Lung (tissue), 12 donors: ENCODE measurements around the gene GSTO2. TPM values are rescaled to one million over a fixed set of nuclear protein-coding genes. Genes with fewer than 3 reads are reported as not detected.
"Not testable (repeated sequence)": the region's sequence is repeated elsewhere in the genome, so short reads cannot be mapped to it uniquely, and the experiment has no call there.

Experiments
- ATAC-seq: fragments of 200-7000 bp; cut with Tn5 transposase; one replicate; pipeline ENCODE4 v1.9.1; 2020; ENCODE audit warnings: moderate number of reproducible peaks; ENCODE audit not compliant: insufficient read depth, low FRiP score
- DNase-seq, 3 donors: peaks; one replicate each; pipeline ENCODE4 v3.0.0-alpha.2; 2013 to 2017
- H3K27ac ChIP-seq, 2 donors: one replicate each; pipeline ENCODE4 v1.5.1; 2013; ENCODE audit warnings: mild to moderate bottlenecking in 2 of 2, moderate library complexity in 2 of 2, control low read depth in 1 of 2, inconsistent platforms in 1 of 2, low read depth in 1 of 2, low read length in 1 of 2
- H3K27me3 ChIP-seq, 3 donors: one replicate each; pipeline ENCODE4 v1.5.1; 2013; ENCODE audit warnings: low read length in 2 of 3; ENCODE audit not compliant: control insufficient read depth in 3 of 3, insufficient read depth in 3 of 3
- H3K36me3 ChIP-seq, 4 donors: one replicate each; pipeline ENCODE4 v1.5.1; 2013; ENCODE audit warnings: low read length in 4 of 4, mild to moderate bottlenecking in 1 of 4, moderate library complexity in 1 of 4; ENCODE audit not compliant: control insufficient read depth in 4 of 4, insufficient read depth in 4 of 4
- H3K4me1 ChIP-seq, 5 donors: one replicate each; pipeline ENCODE4 v1.5.1; 2013; ENCODE audit warnings: low read length in 5 of 5, mild to moderate bottlenecking in 2 of 5, moderate library complexity in 1 of 5; ENCODE audit not compliant: control insufficient read depth in 5 of 5, insufficient read depth in 5 of 5
- H3K4me3 ChIP-seq: one replicate; pipeline ENCODE4 v1.5.1; 2013; ENCODE audit warnings: mild to moderate bottlenecking, control low read depth, moderate library complexity
- H3K9ac ChIP-seq, 2 donors: one replicate each; pipeline ENCODE4 v1.5.1; 2013; ENCODE audit warnings: low read length in 2 of 2, control low read depth in 1 of 2; ENCODE audit not compliant: insufficient read depth in 1 of 2
- H3K9me3 ChIP-seq, 4 donors: one replicate each; pipeline ENCODE4 v1.5.1; 2013; ENCODE audit warnings: low read length in 3 of 4, mild to moderate bottlenecking in 1 of 4, moderate library complexity in 1 of 4; ENCODE audit not compliant: control insufficient read depth in 4 of 4, insufficient read depth in 3 of 4
- WGBS, 2 donors: extraction: QIAGEN DNeasy Blood & Tissue Kit; methylation state at CpG; one replicate each; pipeline ENCODE4 v1.1.7; 2013; 5-methylcytosine and 5-hydroxymethylcytosine counted together
- polyA plus RNA-seq, 2 donors: library from polyadenylated mRNA; stranded (reverse); fragments of 200-250 nt; gene quantifications; one replicate each; pipeline ENCODE4 v1.2.1, GENCODE V29; 2013
- total RNA-seq, 2 donors: library from RNA; depleted of rRNA in 1 of 2; stranded (reverse); fragments of >200 nt in 1 of 2; gene quantifications; one replicate each; pipeline ENCODE4 v1.2.1, GENCODE V29; 2014 to 2021
- TF ChIP-seq, protein P1 (sequence below): IDR thresholded peaks from 2 replicates; pipeline ENCODE4 v1.5.1; 2012; ENCODE audit warnings: mild to moderate bottlenecking; ENCODE audit errors: control extremely low read depth, extremely low read depth
- donor health status: control.
- donor health status: control.
- donor health status: Bipolar disorder and iron deficiency.
- donor health status: healthy.
- donor health status: DM: yes; HTN: yes; CAD: no.

GSTO2 gene
- total and polyA plus RNA-seq, 4 donors, result 6.6 to 25.9 (median 12.1) TPM

DNA sequence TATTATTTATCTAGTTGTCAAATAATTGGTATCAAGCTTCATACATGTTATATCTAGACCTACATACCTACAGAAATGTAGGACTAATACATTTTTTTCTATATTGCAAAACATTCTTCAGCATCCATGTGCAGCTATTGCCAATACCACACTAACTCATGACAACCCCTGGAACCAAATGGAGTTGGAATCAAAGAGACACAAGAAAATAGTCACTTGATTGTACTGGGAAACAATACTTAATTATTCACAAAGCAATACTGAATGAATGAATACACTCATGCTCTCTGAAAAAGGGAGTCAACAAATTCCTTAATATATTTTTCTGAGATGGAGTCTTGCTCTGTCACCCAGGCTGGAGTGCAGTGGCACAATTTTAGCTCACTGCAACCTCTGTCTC lies 26.4 kb upstream of the GSTO2 start:
- ATAC-seq (no peak), DNase-seq (no peak)
- H3K4me1 ChIP-seq, result no peaks in the 10 kb centered on the region

DNA sequence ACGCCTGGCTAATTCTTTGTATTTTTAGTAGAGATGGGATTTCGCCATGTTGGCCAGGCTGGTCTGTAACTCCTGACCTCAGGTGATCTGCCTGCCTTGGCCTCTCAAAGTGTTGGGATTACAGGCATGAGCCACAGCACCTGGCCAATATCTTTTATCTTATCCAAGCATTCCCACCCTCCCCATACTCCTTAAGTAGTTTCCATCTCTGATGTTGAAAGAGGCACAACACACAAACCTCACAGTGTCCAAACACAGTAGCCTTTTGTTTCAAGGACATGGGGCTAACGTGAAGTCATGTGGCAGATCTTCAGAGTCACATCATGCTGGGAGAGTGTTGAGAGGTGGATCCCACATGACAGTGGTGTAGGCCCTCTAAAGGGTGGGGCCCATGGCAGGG lies 26.0 kb upstream of the GSTO2 start:
- ATAC-seq, DNase-seq, H3K9me3 ChIP-seq, H3K27me3 ChIP-seq, H3K9ac ChIP-seq, H3K4me1 ChIP-seq, H3K36me3 ChIP-seq, H3K4me3 ChIP-seq, H3K27ac ChIP-seq: not testable (repeated sequence)
- 89 to 95% methylated on average over 3 of the region's 3 CpGs for WGBS, 2 donors

More for the DNA sequence above, 26.4 kb upstream of the GSTO2 start:
- no peak overlapping the region for H3K4me3 ChIP-seq
- TF ChIP-seq, protein P1, sequence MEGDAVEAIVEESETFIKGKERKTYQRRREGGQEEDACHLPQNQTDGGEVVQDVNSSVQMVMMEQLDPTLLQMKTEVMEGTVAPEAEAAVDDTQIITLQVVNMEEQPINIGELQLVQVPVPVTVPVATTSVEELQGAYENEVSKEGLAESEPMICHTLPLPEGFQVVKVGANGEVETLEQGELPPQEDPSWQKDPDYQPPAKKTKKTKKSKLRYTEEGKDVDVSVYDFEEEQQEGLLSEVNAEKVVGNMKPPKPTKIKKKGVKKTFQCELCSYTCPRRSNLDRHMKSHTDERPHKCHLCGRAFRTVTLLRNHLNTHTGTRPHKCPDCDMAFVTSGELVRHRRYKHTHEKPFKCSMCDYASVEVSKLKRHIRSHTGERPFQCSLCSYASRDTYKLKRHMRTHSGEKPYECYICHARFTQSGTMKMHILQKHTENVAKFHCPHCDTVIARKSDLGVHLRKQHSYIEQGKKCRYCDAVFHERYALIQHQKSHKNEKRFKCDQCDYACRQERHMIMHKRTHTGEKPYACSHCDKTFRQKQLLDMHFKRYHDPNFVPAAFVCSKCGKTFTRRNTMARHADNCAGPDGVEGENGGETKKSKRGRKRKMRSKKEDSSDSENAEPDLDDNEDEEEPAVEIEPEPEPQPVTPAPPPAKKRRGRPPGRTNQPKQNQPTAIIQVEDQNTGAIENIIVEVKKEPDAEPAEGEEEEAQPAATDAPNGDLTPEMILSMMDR, result no peak
- H3K9me3 ChIP-seq, result no peaks in the 10 kb centered on the region
- H3K27me3 ChIP-seq, result no peaks in the 10 kb centered on the region
- H3K9ac ChIP-seq, result no peak overlapping the region
- no peaks in the 10 kb centered on the region for H3K36me3 ChIP-seq
- H3K27ac ChIP-seq, result no peak overlapping the region

DNA sequence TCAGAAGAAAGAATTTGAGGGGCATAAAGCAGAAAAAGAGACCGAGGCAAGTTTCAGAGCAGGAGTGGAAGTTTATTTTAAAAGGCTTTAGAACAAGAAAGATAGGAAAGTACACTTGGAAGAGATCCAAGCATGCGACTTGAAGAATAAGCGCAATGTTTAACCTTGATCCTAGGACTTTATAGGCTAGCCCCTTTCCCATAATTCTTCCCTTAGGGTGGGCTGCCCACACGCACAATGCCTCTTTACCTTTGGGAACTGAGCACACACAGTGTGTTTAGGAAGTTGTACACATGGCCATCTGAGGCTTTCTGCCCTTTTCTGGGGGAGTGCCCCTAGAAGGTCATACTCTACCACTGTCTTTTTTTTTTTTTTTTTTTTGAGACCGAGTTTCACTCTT lies 25.5 kb upstream of the GSTO2 start:
- Histone ChIP-seq H3K36me3 (no peaks in the 10 kb centered on the region), H3K4me1 (no peaks in the 10 kb centered on the region), H3K27me3 (no peaks in the 10 kb centered on the region), H3K27ac (no peak overlapping the region), H3K9me3 (no peaks in the 10 kb centered on the region), H3K9ac (no peak overlapping the region), H3K4me3 (no peak overlapping the region)
- 50 to 73% methylated on average over 5 of the region's 5 CpGs for WGBS, 2 donors
- TF ChIP-seq, protein P1, result no peak
- DNase-seq, result peak in 2 of 3 donors; percentile 26 to 67
- ATAC-seq, result no peak

DNA sequence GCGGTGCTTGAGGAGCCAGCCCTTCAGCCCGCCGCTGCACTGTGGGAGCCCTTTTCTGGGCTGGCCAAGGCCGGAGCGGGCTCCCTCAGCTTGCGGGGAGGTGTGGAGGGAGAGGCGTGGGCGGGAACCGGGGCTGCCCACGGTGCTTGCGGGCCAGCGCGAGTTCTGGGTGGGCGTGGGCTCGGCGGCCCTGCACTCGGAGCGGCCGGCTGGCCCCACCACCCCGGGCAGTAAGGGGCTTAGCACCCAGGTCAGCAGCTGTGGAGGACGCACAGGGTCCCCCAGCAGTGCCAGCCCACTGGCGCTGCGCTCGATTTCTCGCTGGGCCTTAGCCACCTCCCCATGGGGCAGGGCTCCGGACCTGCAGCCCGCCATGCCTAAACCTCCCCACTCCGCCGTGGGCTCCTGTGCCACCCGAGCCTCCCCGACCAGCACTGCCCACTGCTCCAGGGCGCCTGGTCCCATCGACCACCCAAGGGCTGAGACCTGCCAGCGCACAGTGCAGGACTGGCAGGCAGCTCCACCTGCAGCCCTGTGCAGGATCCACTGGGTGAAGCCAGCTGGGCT lies 23.8 kb upstream of the GSTO2 start:
- TF ChIP-seq, protein P1, result no peak
- H3K9me3 ChIP-seq, result no peaks in the 10 kb centered on the region
- DNase-seq (no peak), ATAC-seq (no peak)
- no peak overlapping the region for H3K27ac ChIP-seq
- H3K9ac ChIP-seq, result no peak overlapping the region
- no peaks in the 10 kb centered on the region for H3K4me1 ChIP-seq
- WGBS, 2 donors, result 95 to 99% methylated on average over 34 of the region's 34 CpGs
- H3K27me3 ChIP-seq, result peaks cover 0 to 2% (median 2%) of the 10 kb centered on the region in 3 donors
- H3K4me3 ChIP-seq, result no peak overlapping the region
- no peaks in the 10 kb centered on the region for H3K36me3 ChIP-seq
